Liver (tissue), 3 donors: ENCODE results near the gene KANK2.

Source experiments
- CTCF ChIP-seq: fragments of 150-350 bp; IDR thresholded peaks from 2 replicates; pipeline ENCODE4 v1.5.1; 2017; ENCODE audit warnings: improper control_type of control experiment, low read depth, low read length; ENCODE audit not compliant: missing input control
- EGR1 ChIP-seq, 2 donors: IDR thresholded peaks; 2 replicates each; pipeline ENCODE4 v1.6.1; 2016 to 2018; ENCODE audit warnings: antibody characterized with exemption in 2 of 2, low read depth in 2 of 2
- FOXA1 ChIP-seq: IDR thresholded peaks from 2 replicates; pipeline ENCODE4 v1.6.1; 2016; ENCODE audit warnings: antibody characterized with exemption
- GABPA ChIP-seq, 2 donors: IDR thresholded peaks in 1 of 2; conservative IDR thresholded peaks in 1 of 2; 2 replicates each; pipeline ENCODE4 v1.6.1; 2016; ENCODE audit warnings: antibody characterized with exemption in 2 of 2, mild to moderate bottlenecking in 1 of 2, moderate library complexity in 1 of 2
- JUND ChIP-seq, 2 donors: IDR thresholded peaks; 2 replicates each; pipeline ENCODE4 v1.6.1; 2016; ENCODE audit warnings: antibody characterized with exemption in 2 of 2
- MAX ChIP-seq: IDR thresholded peaks from 2 replicates; pipeline ENCODE4 v1.6.1; 2016; ENCODE audit warnings: antibody characterized with exemption
- NR2F2 ChIP-seq: IDR thresholded peaks from 2 replicates; pipeline ENCODE4 v1.6.1; 2016; ENCODE audit warnings: antibody characterized with exemption
- RAD21 ChIP-seq, 2 donors: IDR thresholded peaks; 2 replicates each; pipeline ENCODE4 v1.6.1; 2016; ENCODE audit warnings: antibody characterized with exemption in 2 of 2, mild to moderate bottlenecking in 2 of 2
- REST ChIP-seq: IDR thresholded peaks from 2 replicates; pipeline ENCODE4 v1.6.1; 2016; ENCODE audit warnings: antibody characterized with exemption, mild to moderate bottlenecking
- RXRA ChIP-seq, 2 donors: IDR thresholded peaks; 2 replicates each; pipeline ENCODE4 v1.6.1; 2017 to 2018; ENCODE audit warnings: antibody characterized with exemption in 2 of 2, mild to moderate bottlenecking in 1 of 2
- SP1 ChIP-seq: IDR thresholded peaks from 2 replicates; pipeline ENCODE4 v1.6.1; 2018; ENCODE audit warnings: antibody characterized with exemption, mild to moderate bottlenecking
- TAF1 ChIP-seq: conservative IDR thresholded peaks from 2 replicates; pipeline ENCODE4 v1.6.1; 2016; ENCODE audit warnings: antibody characterized with exemption, mild to moderate bottlenecking
- YY1 ChIP-seq: IDR thresholded peaks from 2 replicates; pipeline ENCODE4 v1.6.1; 2016; ENCODE audit warnings: antibody characterized with exemption, mild to moderate bottlenecking
- ZBTB33 ChIP-seq: IDR thresholded peaks from 2 replicates; pipeline ENCODE4 v1.6.1; 2016; ENCODE audit warnings: antibody characterized with exemption
- donor health status: healthy.
- donor health status: healthy.

GRCh38 chr19:11238781-11239376, 41.5 kb upstream of the KANK2 start:
- no peak for TF ChIP-seq CTCF
- no peak for TF ChIP-seq YY1
- no peak for TF ChIP-seq JUND (IDR thresholded peaks at IDR 0.05)
- no peak for TF ChIP-seq RAD21 (IDR thresholded peaks at IDR 0.05)
- TF ChIP-seq SP1: no peak
- TF ChIP-seq REST: no peak
- no peak for TF ChIP-seq MAX
- no peak for TF ChIP-seq NR2F2
- TF ChIP-seq TAF1: no peak
- TF ChIP-seq GABPA (IDR thresholded peaks at IDR 0.05 in 1 of 2, conservative IDR thresholded peaks at IDR 0.05 in 1 of 2): no peak
- TF ChIP-seq EGR1 (IDR thresholded peaks at IDR 0.05; ENCODE audit: low read depth in 2 of 2): no peak
- TF ChIP-seq ZBTB33: no peak
- TF ChIP-seq RXRA (IDR thresholded peaks at IDR 0.05): no peak
- TF ChIP-seq FOXA1: no peak
